Skeletal muscle tissue (tissue), 4 donors: ENCODE data around the gene OSGEP. TPM values are rescaled to one million over a fixed set of nuclear protein-coding genes. Genes with fewer than 3 reads are reported as not detected.

Experiments
- H3K27ac ChIP-seq: one replicate; pipeline ENCODE4 v1.7.0; 2013; ENCODE audit warnings: mild to moderate bottlenecking, low read depth, low read length, inconsistent platforms
- H3K27me3 ChIP-seq, 3 donors: one replicate each; pipeline ENCODE4 v1.7.0; 2013; ENCODE audit warnings: low read length in 3 of 3; ENCODE audit not compliant: control insufficient read depth in 3 of 3, insufficient read depth in 3 of 3
- H3K36me3 ChIP-seq, 3 donors: one replicate each; pipeline ENCODE4 v1.7.0; 2013; ENCODE audit warnings: low read length in 3 of 3; ENCODE audit not compliant: control insufficient read depth in 3 of 3, insufficient read depth in 3 of 3
- H3K4me1 ChIP-seq, 3 donors: one replicate each; pipeline ENCODE4 v1.7.0; 2013; ENCODE audit warnings: low read length in 3 of 3, mild to moderate bottlenecking in 3 of 3; ENCODE audit not compliant: control insufficient read depth in 3 of 3, insufficient read depth in 3 of 3
- H3K4me3 ChIP-seq, 3 donors: one replicate each; pipeline ENCODE4 v1.7.0; 2013; ENCODE audit warnings: low read length in 3 of 3
- H3K9ac ChIP-seq, 3 donors: one replicate each; pipeline ENCODE4 v1.7.0; 2013; ENCODE audit warnings: low read length in 3 of 3, mild to moderate bottlenecking in 3 of 3, moderate library complexity in 2 of 3, low read depth in 1 of 3
- H3K9me3 ChIP-seq, 3 donors: one replicate each; pipeline ENCODE4 v1.7.0; 2013; ENCODE audit warnings: low read length in 3 of 3; ENCODE audit not compliant: control insufficient read depth in 3 of 3
- total RNA-seq: library from RNA; depleted of rRNA; stranded (reverse); fragments of >200 nt; gene quantifications from one replicate; pipeline ENCODE4 v1.2.3, GENCODE V29; 2014
- donor health status: Osteomylitis.

OSGEP gene
- total RNA-seq, 1 donor from 2014 or later, result 26.6 TPM

DNA sequence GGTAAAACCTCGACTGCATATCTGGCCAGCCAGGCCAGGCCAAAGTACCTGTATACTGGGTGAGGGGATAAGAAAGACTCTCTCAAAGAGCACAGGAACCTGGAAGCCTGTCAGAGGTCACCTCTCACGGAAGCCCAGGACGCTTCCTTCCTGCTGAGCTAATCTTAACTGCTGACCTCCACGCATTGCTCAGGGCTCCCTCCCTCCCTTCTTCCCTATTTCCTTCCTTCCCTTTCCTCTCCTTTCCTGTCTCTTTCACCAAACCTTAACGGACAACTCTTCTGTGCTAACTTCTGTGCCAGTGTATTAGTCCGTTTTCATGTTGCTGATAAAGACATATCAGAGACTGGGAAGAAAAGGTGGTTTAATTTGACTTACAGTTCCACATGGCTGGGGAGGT lies 36.0 kb upstream of the OSGEP start:
- no peaks in the 10 kb centered on the region for H3K9me3 ChIP-seq
- peaks cover 0 to 4% (median 0%) of the 10 kb centered on the region in 3 donors for H3K27me3 ChIP-seq
- no peaks in the 10 kb centered on the region for H3K36me3 ChIP-seq
- no peak overlapping the region for H3K9ac ChIP-seq
- no peak overlapping the region for H3K27ac ChIP-seq
- no peak overlapping the region for H3K4me3 ChIP-seq
- peaks cover 0 to 4% (median 0%) of the 10 kb centered on the region in 3 donors for H3K4me1 ChIP-seq

DNA sequence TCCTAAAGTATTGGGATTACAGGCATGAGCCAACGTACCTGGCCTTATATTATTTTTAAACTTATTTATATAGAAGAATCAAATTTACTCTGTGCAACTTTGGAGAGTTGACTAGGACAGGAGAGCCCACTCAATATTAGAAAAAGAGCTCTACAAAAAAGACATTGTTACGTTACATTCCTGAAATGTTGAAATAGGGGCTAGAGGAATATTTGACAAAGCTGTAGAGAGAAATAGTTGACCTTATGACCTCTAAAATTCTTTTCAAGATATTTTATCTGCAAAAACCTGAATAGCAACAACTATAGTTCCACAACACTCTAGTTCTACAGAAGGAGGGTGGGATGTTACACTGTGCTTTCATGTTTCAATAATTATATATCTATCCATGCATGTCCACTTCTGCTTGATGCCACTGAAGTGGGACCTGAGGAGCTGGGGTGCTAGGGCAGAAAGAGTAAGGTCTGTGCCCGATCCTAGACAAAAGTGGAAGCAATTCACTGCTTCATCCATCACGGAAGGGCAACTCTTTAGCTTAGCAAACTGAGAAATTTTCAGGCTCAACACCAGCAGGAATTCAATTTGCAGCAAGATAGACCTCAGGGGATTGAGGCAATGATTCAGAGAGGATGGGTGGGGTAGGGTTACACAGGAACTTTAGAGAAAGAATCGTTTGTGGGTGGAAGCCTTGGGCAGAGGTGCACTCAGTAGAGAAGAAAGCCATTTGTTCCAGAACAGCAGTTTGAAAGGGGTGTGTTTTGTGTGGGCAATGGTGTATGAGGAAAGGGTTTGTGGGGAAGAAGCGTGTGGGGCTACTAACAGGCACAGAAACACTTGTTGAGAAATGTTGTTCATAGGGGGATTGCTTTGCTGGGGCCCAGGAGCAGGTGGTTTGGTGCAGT lies 34.7 kb upstream of the OSGEP start:
- Histone ChIP-seq H3K36me3 (no peaks in the 10 kb centered on the region), H3K9me3 (no peaks in the 10 kb centered on the region), H3K27me3 (peaks cover 0 to 4% (median 0%) of the 10 kb centered on the region in 3 donors), H3K27ac (no peak overlapping the region), H3K4me3 (no peak overlapping the region), H3K4me1 (peaks cover 0 to 4% (median 0%) of the 10 kb centered on the region in 3 donors), H3K9ac (no peak overlapping the region)

DNA sequence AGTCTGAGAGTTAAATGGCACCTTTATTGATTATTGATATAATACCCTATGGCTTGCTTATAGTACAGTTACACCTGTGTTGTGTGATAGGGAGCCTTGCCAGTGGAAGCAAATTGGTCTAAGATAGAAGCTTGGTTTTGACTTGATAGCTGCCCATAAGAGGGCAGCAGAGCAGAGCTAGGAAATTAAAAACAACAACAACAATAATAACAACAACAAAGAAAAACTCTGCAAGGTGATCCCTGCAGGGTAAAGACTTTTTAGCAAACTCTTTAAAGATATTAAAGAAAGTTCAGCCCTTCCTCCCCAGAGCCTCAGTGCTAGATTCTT lies 32.7 kb upstream of the OSGEP start:
- no peak overlapping the region for H3K4me3 ChIP-seq
- peaks cover 0 to 4% (median 0%) of the 10 kb centered on the region in 3 donors for H3K27me3 ChIP-seq
- H3K27ac ChIP-seq, result no peak overlapping the region
- H3K9me3 ChIP-seq, result no peaks in the 10 kb centered on the region
- H3K36me3 ChIP-seq, result no peaks in the 10 kb centered on the region
- H3K9ac ChIP-seq, result no peak overlapping the region
- H3K4me1 ChIP-seq, result peaks cover 0 to 4% (median 0%) of the 10 kb centered on the region in 3 donors

DNA sequence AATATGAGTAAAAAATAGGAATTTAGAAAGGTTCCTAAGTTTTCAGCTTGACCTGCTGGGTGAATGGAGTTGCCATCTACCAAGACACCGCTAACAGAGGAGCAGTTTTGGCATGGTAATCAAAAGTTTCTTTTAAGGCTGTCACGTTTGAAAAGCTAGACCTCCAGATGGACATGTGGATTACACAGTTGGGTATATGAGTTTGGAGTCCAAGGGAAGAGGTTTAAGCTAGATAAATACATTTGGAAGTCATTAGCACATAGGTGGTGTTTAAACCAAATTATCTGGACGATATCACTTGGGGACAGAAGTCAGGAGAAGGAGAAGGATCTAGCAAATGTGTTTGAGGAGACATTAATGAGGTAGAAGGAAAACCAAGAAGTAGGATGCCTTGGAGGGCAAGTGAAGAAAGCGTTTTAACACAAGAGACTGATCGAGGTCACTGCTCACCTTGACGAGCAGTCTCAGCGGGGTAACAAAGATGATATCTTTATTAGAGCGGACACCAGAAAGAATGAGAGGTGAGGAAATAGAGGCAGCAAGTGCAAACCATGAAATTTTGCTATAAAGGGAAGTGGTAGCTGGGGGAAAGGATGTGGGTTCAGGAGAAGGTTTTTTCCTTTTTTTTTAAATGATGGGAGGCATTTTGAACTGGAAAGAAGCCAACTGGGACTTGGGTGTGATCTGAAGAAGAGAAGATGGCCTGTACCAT lies 32.2 kb upstream of the OSGEP start:
- no peaks in the 10 kb centered on the region for H3K36me3 ChIP-seq
- H3K9ac ChIP-seq, result no peak overlapping the region
- H3K27ac ChIP-seq, result no peak overlapping the region
- H3K27me3 ChIP-seq, result peaks cover 0 to 4% (median 0%) of the 10 kb centered on the region in 3 donors
- H3K4me1 ChIP-seq, result peaks cover 0 to 4% (median 0%) of the 10 kb centered on the region in 3 donors
- H3K9me3 ChIP-seq, result no peaks in the 10 kb centered on the region
- H3K4me3 ChIP-seq, result no peak overlapping the region

DNA sequence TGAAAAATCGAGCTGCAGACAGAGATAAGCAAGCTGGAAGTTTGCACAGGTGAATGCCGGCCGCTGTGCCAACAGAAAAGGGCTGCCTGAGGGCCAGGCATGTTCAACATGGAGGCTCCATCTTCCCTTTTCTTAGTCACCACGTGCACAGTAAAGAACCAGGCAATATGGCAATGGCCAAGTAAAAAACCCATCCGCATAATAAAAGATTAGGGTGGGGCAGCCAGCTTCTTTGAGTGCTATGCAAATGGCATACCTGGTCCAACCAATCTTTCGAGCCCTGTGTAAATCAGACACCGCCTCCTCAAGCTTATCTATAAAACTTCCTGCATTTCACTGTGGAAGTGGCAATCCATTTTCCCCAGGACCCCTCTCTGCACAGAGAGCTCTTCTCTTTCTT lies 31.3 kb upstream of the OSGEP start:
- no peaks in the 10 kb centered on the region for H3K36me3 ChIP-seq
- H3K9ac ChIP-seq, result no peak overlapping the region
- peaks cover 0 to 4% (median 0%) of the 10 kb centered on the region in 3 donors for H3K4me1 ChIP-seq
- H3K27me3 ChIP-seq, result peaks cover 0 to 4% (median 0%) of the 10 kb centered on the region in 3 donors
- no peak overlapping the region for H3K27ac ChIP-seq
- no peak overlapping the region for H3K4me3 ChIP-seq
- no peaks in the 10 kb centered on the region for H3K9me3 ChIP-seq

DNA sequence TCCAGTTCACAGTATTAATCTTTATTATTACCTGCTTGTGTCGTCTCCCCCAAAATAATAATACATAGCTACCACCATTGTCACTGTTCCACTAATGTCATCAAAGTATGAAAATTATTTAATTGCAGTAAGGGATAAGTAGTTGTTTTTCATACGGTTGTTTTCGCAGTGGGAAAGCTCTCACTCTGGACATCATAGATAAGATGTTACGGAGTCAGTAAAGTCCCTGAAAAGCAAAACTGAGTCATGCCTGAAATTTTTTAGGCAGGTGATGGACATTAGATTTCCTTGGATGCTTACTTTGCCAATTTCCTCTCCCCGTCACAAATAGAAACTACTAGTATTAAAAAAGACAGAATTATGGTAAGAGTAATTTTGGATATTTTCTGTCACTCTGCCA lies 27.8 kb upstream of the OSGEP start:
- H3K27ac ChIP-seq, result no peak overlapping the region
- H3K36me3 ChIP-seq, result no peaks in the 10 kb centered on the region
- H3K27me3 ChIP-seq, result no peaks in the 10 kb centered on the region
- no peak overlapping the region for H3K4me3 ChIP-seq
- H3K9me3 ChIP-seq, result no peaks in the 10 kb centered on the region
- peaks cover 0 to under 1% (median 0%) of the 10 kb centered on the region in 3 donors for H3K4me1 ChIP-seq
- no peak overlapping the region for H3K9ac ChIP-seq

DNA sequence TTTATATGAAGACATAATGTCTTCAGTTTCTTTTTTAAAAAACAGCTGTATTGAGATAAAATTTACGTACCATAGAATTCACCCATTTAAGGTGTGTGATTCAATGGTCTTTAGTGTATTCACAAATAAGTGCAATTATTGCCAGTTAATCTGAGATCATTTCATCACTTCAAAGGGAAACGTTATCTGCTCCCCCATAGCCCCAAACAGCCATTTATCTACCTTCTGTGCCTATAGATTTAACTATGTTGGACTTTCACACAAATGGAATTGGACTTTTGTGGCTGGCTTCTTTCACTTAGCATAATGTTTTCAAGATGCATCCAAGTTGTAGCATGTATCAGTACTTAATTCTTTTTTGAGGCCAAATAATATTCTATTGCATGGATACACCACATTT lies 24.3 kb upstream of the OSGEP start:
- Histone ChIP-seq H3K9ac (no peak overlapping the region), H3K27ac (no peak overlapping the region), H3K36me3 (peaks cover 2 to 21% (median 12%) of the 10 kb centered on the region in 3 donors)

DNA sequence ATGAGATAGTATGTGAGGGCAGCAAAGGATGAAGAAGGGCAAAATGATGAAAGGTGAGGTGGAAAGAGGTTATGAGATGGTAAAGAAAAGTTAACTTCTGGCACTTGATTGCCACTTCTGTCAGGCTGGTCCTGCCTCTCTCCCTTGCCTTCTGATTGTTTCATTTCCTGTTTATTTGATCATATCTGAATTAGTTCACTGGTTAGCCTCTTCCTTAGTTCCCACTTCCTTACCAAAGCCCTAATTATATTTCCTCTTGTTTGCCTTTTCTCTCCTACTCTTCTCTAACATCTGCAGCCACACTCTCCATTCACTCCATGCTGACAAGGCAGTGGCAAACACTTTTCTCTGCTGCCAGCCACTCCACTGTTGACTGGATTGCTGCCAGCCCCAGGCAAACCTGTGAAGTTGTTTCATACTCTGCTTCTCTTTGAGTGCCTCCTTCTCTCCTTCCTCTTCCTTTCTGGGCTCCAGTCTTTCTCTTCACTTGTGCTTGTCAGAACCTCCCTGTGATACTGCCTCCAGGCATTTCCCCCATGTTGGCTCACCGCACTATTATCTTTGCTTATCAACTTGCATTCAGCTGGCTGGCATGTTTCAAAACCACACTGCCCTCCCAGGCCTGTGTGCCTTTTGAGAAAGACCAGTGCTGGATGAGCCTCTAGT lies 22.7 kb upstream of the OSGEP start:
- H3K36me3 ChIP-seq, result peaks cover 2 to 21% (median 12%) of the 10 kb centered on the region in 3 donors
- peak overlapping the region; percentile 6 for H3K27ac ChIP-seq
- H3K4me1 ChIP-seq, result peaks cover 0 to 3% (median 0%) of the 10 kb centered on the region in 3 donors
- no peaks in the 10 kb centered on the region for H3K9me3 ChIP-seq
- no peak overlapping the region for H3K4me3 ChIP-seq
- no peak overlapping the region for H3K9ac ChIP-seq
- H3K27me3 ChIP-seq, result no peaks in the 10 kb centered on the region

More for the DNA sequence above, 24.3 kb upstream of the OSGEP start:
- H3K27me3 ChIP-seq, result no peaks in the 10 kb centered on the region
- H3K4me3 ChIP-seq, result no peak overlapping the region
- peaks cover 0 to 3% (median 0%) of the 10 kb centered on the region in 3 donors for H3K4me1 ChIP-seq
- no peaks in the 10 kb centered on the region for H3K9me3 ChIP-seq

DNA sequence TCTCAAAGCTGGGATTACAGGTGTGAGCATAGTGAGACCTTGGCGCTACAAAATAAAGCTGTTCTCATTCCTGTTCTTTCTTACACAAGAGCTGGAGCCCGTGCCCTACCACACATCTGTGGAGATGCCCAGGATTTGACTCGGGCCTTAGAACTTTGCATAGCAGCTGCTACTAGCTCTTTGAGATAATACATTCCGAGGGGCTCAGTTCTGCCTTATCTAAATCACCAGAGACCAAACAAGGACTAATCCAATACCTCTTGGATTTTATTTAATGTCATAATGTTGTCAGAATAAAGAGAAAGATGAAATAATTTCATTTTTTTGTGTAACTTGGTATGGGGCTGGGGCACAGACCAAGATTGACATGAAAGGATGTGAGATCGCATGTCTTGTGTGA lies 22.2 kb upstream of the OSGEP start:
- Histone ChIP-seq H3K27me3 (no peaks in the 10 kb centered on the region), H3K36me3 (peaks cover 2 to 21% (median 12%) of the 10 kb centered on the region in 3 donors), H3K4me3 (no peak overlapping the region), H3K4me1 (peaks cover 0 to 3% (median 0%) of the 10 kb centered on the region in 3 donors), H3K9ac (no peak overlapping the region), H3K27ac (peak overlapping the region; percentile 6), H3K9me3 (no peaks in the 10 kb centered on the region)
